HAP-1 (cell line): ENCODE measurements around the gene PLD4.

Experiments used
- DNase-seq, 2 experiments: peaks; one replicate each; pipeline ENCODE4 v3.0.0-alpha.2; 2016 to 2020; ENCODE audit warnings: low spot score in 2 of 2
- H3K27me3 ChIP-seq: fragments of 250-450 bp; sonication (Bioruptor Pico); 2 replicates; pipeline ENCODE4 v1.5.1; 2020; ENCODE audit warnings: low read depth, mild to moderate bottlenecking, moderate library complexity
- H3K36me3 ChIP-seq: fragments of 250-450 bp; sonication (Bioruptor Pico); replicated peaks from 2 replicates; pipeline ENCODE4 v1.5.1; 2020; ENCODE audit warnings: mild to moderate bottlenecking
- H3K4me1 ChIP-seq: fragments of 250-450 bp; sonication (Bioruptor Pico); 2 replicates; pipeline ENCODE4 v1.5.1; 2020; ENCODE audit warnings: mild to moderate bottlenecking
- H3K4me3 ChIP-seq: fragments of 250-450 bp; sonication (Bioruptor Pico); 2 replicates; pipeline ENCODE4 v1.5.1; 2020; ENCODE audit warnings: mild to moderate bottlenecking, moderate library complexity
- H3K9me3 ChIP-seq: fragments of 250-450 bp; sonication (Bioruptor Pico); 2 replicates; pipeline ENCODE4 v1.5.1; 2020; ENCODE audit warnings: mild to moderate bottlenecking, moderate library complexity
- in situ Hi-C: fragments of 300-500 bp; cut with MboI; formaldehyde crosslinking; loops from 3 replicates; pipeline ENCODE4 v1.14.3; 2020; ENCODE audit warnings: low sequenced_read_pairs, inconsistent platforms, mixed read lengths

PLD4 gene

GRCh38 chr14:104925214-104925854 lies 655 bp downstream of the PLD4 start:
- in situ Hi-C loops = no loop called here
- Histone ChIP-seq H3K4me1 (no peaks in the 10 kb centered on the region), H3K36me3 (no peaks in the 10 kb centered on the region), H3K27me3 (no peaks in the 10 kb centered on the region), H3K9me3 (no peaks in the 10 kb centered on the region), H3K4me3 (no peak overlapping the region)
- DNase-seq = no peak

GRCh38 chr14:104925855-104926609 lies 1.4 kb downstream of the PLD4 start:
- Histone ChIP-seq H3K27me3 (no peaks in the 10 kb centered on the region), H3K4me3 (no peak overlapping the region), H3K9me3 (no peaks in the 10 kb centered on the region), H3K4me1 (no peaks in the 10 kb centered on the region), H3K36me3 (no peaks in the 10 kb centered on the region)
- in situ Hi-C loops = no loop called here
- no peak for DNase-seq

GRCh38 chr14:104926619-104927431 lies 2.1 kb downstream of the PLD4 start:
- Histone ChIP-seq H3K4me3 (no peak overlapping the region), H3K4me1 (no peaks in the 10 kb centered on the region), H3K9me3 (no peaks in the 10 kb centered on the region), H3K27me3 (no peaks in the 10 kb centered on the region), H3K36me3 (no peaks in the 10 kb centered on the region)
- no peak for DNase-seq
- in situ Hi-C loops = no loop called here

GRCh38 chr14:104927432-104927816 lies 2.7 kb downstream of the PLD4 start:
- no peak for DNase-seq
- H3K27me3 ChIP-seq = no peaks in the 10 kb centered on the region
- no peaks in the 10 kb centered on the region for H3K9me3 ChIP-seq
- no peaks in the 10 kb centered on the region for H3K4me1 ChIP-seq
- in situ Hi-C loops = no loop called here
- H3K36me3 ChIP-seq = no peaks in the 10 kb centered on the region
- no peak overlapping the region for H3K4me3 ChIP-seq

GRCh38 chr14:104927901-104928300 lies 3.2 kb downstream of the PLD4 start:
- DNase-seq = no peak
- in situ Hi-C loops = no loop called here
- Histone ChIP-seq H3K4me3 (no peak overlapping the region), H3K4me1 (peaks cover under 1% of the 10 kb centered on the region; the same call in 1 of the 2 replicates), H3K36me3 (no peaks in the 10 kb centered on the region), H3K9me3 (no peaks in the 10 kb centered on the region), H3K27me3 (no peaks in the 10 kb centered on the region)

DNA sequence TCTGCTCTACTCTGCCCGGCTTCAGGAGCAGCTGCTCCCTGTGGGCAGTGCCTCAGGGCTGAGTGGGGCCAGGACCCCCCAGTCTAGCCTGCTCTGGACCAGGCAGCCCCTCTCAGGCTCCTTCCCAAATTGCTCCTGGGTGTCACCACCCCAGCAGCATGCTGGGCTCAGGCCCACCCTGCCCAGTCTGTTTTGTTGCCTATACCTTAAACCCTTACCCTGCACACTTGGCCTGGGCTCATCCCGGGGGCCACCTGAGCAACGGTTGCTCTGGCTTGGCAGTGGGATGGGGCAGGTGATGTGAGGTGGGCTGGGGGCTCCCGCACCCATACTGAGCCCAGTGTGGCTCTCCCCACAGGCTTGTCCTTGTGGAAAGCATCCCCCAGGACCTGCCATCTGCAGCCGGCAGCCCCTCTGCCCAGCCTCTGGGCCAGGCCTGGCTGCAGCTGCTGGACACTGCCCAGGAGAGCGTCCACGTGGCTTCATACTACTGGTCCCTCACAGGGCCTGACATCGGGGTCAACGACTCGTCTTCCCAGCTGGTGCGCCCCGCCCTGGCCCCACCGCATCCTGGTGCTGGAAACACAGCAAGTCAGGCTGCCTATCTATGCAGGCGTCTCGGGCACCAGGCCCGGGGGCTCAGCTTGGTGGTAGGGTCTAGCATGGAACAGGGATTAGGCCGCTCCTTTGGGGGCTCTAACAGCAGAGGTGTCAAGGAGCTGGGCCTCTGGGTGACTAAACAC lies 3.9 kb downstream of the PLD4 start:
- Histone ChIP-seq H3K27me3 (no peaks in the 10 kb centered on the region), H3K36me3 (no peaks in the 10 kb centered on the region), H3K9me3 (no peaks in the 10 kb centered on the region), H3K4me1 (peaks cover 3% of the 10 kb centered on the region; the same call in 1 of the 2 replicates), H3K4me3 (no peak overlapping the region)
- in situ Hi-C loops = no loop called here
- DNase-seq = no peak

- no peak for DNase-seq
- Histone ChIP-seq H3K4me1 (peaks cover 3% of the 10 kb centered on the region; the same call in 1 of the 2 replicates), H3K27me3 (peaks cover 4% of the 10 kb centered on the region; the same call in 1 of the 2 replicates), H3K9me3 (no peaks in the 10 kb centered on the region), H3K4me3 (no peak overlapping the region), H3K36me3 (no peaks in the 10 kb centered on the region)
- in situ Hi-C loops = no loop called here
Measured at GRCh38 chr14:104929268-104930230, 4.9 kb downstream of the PLD4 start.

DNA sequence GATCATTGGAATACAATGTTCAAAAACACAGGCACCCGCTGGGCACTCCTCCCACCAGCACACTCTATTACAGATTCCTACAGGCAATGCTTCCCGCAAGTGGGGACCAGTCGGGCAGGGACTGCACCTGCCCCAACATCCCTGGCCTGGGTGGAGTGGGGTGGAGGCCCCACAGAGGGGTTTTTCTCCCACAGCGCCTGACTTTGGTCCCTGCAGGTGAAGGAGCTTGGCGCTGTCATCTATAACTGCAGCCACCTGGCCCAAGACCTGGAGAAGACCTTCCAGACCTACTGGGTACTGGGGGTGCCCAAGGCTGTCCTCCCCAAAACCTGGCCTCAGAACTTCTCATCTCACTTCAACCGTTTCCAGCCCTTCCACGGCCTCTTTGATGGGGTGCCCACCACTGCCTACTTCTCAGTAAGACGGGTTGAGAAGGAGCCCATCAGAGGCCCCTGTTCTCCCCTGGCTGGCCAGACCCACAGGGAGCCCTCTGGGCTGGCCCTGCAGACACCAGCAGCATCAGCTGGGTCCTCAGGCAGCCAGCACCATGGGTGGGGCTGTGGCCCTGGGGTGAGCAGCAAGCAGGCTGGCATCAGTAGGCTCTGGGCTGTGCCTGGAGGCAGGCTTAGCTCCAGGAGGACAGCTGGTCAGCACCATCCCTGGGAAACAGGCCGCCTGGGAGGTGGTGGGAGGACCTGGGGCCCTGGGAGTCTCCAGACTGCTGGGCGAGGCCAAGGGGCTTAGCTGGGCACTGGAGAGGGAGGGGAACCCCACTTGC lies 6.0 kb downstream of the PLD4 start:
- Histone ChIP-seq H3K9me3 (no peaks in the 10 kb centered on the region), H3K27me3 (peaks cover 7% of the 10 kb centered on the region), H3K4me1 (peaks cover 3% of the 10 kb centered on the region; the same call in 1 of the 2 replicates), H3K36me3 (no peaks in the 10 kb centered on the region), H3K4me3 (no peak overlapping the region)
- no peak for DNase-seq
- in situ Hi-C loops = no loop called here

- in situ Hi-C loops = no loop called here
- Histone ChIP-seq H3K36me3 (no peaks in the 10 kb centered on the region), H3K9me3 (no peaks in the 10 kb centered on the region), H3K27me3 (peaks cover 7% of the 10 kb centered on the region), H3K4me1 (peaks cover 3% of the 10 kb centered on the region; the same call in 1 of the 2 replicates), H3K4me3 (no peak overlapping the region)
- no peak for DNase-seq
Measured at GRCh38 chr14:104931304-104931770, 6.7 kb downstream of the PLD4 start.

DNA sequence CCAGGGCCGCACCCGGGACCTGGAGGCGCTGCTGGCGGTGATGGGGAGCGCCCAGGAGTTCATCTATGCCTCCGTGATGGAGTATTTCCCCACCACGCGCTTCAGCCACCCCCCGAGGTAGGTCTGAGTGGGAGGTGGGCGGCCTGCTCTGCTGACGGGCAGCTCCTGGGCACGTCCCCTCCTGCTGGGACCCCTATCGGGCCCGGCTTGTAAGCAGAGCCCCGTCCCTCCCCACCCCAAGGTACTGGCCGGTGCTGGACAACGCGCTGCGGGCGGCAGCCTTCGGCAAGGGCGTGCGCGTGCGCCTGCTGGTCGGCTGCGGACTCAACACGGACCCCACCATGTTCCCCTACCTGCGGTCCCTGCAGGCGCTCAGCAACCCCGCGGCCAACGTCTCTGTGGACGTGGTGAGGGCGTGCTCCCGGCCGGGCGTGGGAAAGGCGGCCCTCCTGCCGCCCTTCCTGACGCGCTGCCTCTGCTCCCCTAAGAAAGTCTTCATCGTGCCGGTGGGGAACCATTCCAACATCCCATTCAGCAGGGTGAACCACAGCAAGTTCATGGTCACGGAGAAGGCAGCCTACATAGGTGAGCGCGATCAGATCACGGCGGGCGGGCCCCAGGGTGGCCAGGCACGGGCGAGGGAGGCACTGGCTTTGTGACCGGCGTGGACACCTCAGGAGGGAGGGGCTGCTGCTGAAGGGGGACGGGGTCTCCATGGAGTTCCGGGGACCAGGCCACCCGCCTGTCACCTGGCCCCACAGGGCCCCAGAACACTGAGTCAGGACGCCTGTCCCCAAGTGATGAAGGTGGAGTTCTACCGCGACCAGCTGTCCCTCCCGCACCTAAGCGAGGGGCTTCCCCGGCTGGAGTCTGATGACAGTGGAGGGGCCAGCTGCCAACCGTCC lies 7.3 kb downstream of the PLD4 start:
- no peaks in the 10 kb centered on the region for H3K36me3 ChIP-seq
- DNase-seq = no peak
- H3K9me3 ChIP-seq = no peaks in the 10 kb centered on the region
- in situ Hi-C loops = no loop called here
- no peak overlapping the region for H3K4me3 ChIP-seq
- peaks cover 3% of the 10 kb centered on the region; the same call in 1 of the 2 replicates for H3K4me1 ChIP-seq
- H3K27me3 ChIP-seq = peaks cover 8% of the 10 kb centered on the region
